Measurements from ENCODE around the gene TMC3.

GRCh38 chr15:81303244-81304225 is 70.5 kb downstream of the TMC3 start:
- no peak for TF ChIP-seq EP300 (IDR thresholded peaks at IDR 0.05; ENCODE audit: borderline replicate concordance in 1 of 2, control insufficient read depth in 1 of 2, low read depth in 2 of 2, low read length in 2 of 2)
- no peak for TF ChIP-seq FOS (IDR thresholded peaks at IDR 0.05; ENCODE audit: borderline replicate concordance, extremely low read depth, insufficient read length)
- no peak for TF ChIP-seq CTCF (IDR thresholded peaks at IDR 0.05 in 2 of 3, conservative IDR thresholded peaks at IDR 0.05 in 1 of 3; ENCODE audit: control insufficient read depth in 2 of 3, extremely low read depth in 1 of 3, insufficient read depth in 1 of 3, low read depth in 3 of 3, low read length in 3 of 3)
- TF ChIP-seq RFX5 (IDR thresholded peaks at IDR 0.05; ENCODE audit: low read depth, low read length) = no peak
